GM12891 (cell line): ENCODE data around the gene SEH1L.

Source experiments
- POLR2A ChIP-seq: IDR thresholded peaks from 2 replicates; pipeline ENCODE4 v1.6.1; 2011; ENCODE audit warnings: low read depth, low read length, control low read depth
- POLR2AphosphoS5 ChIP-seq: IDR thresholded peaks from 2 replicates; pipeline ENCODE4 v1.6.1; 2011; ENCODE audit warnings: low read depth, low read length, control low read depth
- POU2F2 ChIP-seq: IDR thresholded peaks from 2 replicates; pipeline ENCODE4 v1.6.1; 2011; ENCODE audit warnings: low read depth, mild to moderate bottlenecking, control low read depth, low read length, moderate library complexity
- SPI1 ChIP-seq: IDR thresholded peaks from 2 replicates; pipeline ENCODE4 v1.6.1; 2011; ENCODE audit warnings: low read depth, low read length, control low read depth
- TAF1 ChIP-seq: IDR thresholded peaks from 2 replicates; pipeline ENCODE4 v1.6.1; 2011; ENCODE audit warnings: low read depth, low read length, control low read depth

GRCh38 chr18:12947285-12948049, at the start of gene SEH1L:
- TF ChIP-seq POLR2A (no peak), POLR2AphosphoS5 (no peak; the same call in 1 of the 2 replicates), TAF1 (peak; percentile 46; the same call in 1 of the 2 replicates), SPI1 (no peak), POU2F2 (no peak)
